GM23338 (cell line): ENCODE results near the gene ENTPD8.

Experiments used
- CREB1 ChIP-seq: fragments of 250-450 bp; sonication (Bioruptor Pico); IDR thresholded peaks from 2 replicates; pipeline ENCODE4 v1.5.0; 2020; ENCODE audit warnings: low read depth, mild to moderate bottlenecking, moderate library complexity
- EZH2 ChIP-seq: fragments of 200-600 bp; sonication (generic); IDR thresholded peaks from one replicate; pipeline ENCODE4 v1.8.0; 2017; ENCODE audit warnings: antibody characterized with exemption, mild to moderate bottlenecking, low read depth; ENCODE audit not compliant: unreplicated experiment
- EZH2phosphoT487 ChIP-seq: fragments of 200-600 bp; sonication (generic); IDR thresholded peaks from one replicate; pipeline ENCODE4 v1.8.1; 2018; ENCODE audit warnings: antibody characterized with exemption; ENCODE audit not compliant: unreplicated experiment
- JUNB ChIP-seq: IDR thresholded peaks from one replicate; pipeline ENCODE4 v1.6.1; 2016; ENCODE audit warnings: antibody characterized with exemption; ENCODE audit not compliant: unreplicated experiment
- NANOG ChIP-seq: IDR thresholded peaks from 2 replicates; pipeline ENCODE4 v1.6.1; 2016; ENCODE audit warnings: antibody characterized with exemption, borderline replicate concordance
- POLR2AphosphoS5 ChIP-seq: IDR thresholded peaks from 2 replicates; pipeline ENCODE4 v1.6.1; 2016; ENCODE audit warnings: antibody characterized with exemption, low read depth
- STAT1 ChIP-seq: IDR thresholded peaks from one replicate; pipeline ENCODE4 v1.6.1; 2016; ENCODE audit warnings: antibody characterized with exemption; ENCODE audit not compliant: unreplicated experiment
- ZNF114 ChIP-seq: fragments of 250-450 bp; sonication (Bioruptor Pico); IDR thresholded peaks from 2 replicates; pipeline ENCODE4 v1.5.0; 2020; ENCODE audit warnings: mild to moderate bottlenecking, moderate library complexity
- ZNF331 ChIP-seq: fragments of 250-450 bp; sonication (Bioruptor Pico); IDR thresholded peaks from 2 replicates; pipeline ENCODE4 v1.5.0; 2020; ENCODE audit warnings: low read depth, mild to moderate bottlenecking, moderate library complexity
- TF ChIP-seq, protein P1 (sequence below), 2 experiments: fragments of 200-600 bp in 1 of 2; sonication (generic) in 1 of 2; conservative IDR thresholded peaks; 2 replicates each; pipeline versions ENCODE4 v1.5.1 to v1.6.1; 2016 to 2017; ENCODE audit warnings: antibody characterized with exemption in 2 of 2, low read depth in 2 of 2, mild to moderate bottlenecking in 2 of 2, moderate library complexity in 1 of 2
- TF ChIP-seq, protein P2 (sequence below): IDR thresholded peaks from one replicate; pipeline ENCODE4 v1.6.1; 2018; ENCODE audit warnings: antibody characterized with exemption; ENCODE audit not compliant: unreplicated experiment
- TF ChIP-seq, protein P3 (sequence below): IDR thresholded peaks from 2 replicates; pipeline ENCODE4 v1.6.1; 2016; ENCODE audit warnings: antibody characterized with exemption
- TF ChIP-seq, protein P4 (sequence below): fragments of 250-450 bp; sonication (Bioruptor Pico); IDR thresholded peaks from 2 replicates; pipeline ENCODE4 v1.5.0; 2020; ENCODE audit warnings: mild to moderate bottlenecking, moderate library complexity

DNA sequence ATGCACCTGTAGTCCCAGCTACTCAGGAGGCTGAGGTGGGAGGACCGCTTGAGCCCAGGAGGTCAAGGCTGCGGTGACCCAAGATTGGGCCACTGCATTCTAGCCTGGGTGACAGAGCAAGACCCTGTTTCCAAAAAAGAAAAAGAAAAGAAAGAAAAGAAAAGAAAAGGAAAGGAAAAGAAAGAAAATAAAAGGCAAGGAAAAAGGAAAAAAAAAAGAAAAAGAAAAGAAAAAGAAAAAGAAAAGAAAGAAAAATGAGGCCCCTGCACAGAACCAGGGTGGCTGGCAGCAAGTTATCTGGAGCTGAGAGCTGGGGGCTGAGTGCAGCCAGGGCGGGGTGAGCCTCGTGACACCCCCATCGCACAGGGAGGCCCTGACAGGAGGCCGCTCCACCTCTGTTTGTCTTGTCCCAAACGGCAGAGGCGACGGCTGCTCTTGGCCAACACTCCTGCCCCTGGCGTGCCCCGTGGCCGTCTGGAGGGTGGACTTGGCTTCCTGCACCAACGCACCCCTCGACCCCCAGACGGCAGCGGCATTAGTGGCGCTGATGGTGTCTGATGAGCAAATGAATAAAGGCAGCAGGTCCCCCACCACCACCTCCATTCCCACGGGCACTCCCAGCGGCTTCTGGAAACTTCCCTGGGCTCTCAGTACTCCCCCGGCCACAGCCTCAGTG is 34.9 kb downstream of the ENTPD8 start:
- TF ChIP-seq, protein P1, sequence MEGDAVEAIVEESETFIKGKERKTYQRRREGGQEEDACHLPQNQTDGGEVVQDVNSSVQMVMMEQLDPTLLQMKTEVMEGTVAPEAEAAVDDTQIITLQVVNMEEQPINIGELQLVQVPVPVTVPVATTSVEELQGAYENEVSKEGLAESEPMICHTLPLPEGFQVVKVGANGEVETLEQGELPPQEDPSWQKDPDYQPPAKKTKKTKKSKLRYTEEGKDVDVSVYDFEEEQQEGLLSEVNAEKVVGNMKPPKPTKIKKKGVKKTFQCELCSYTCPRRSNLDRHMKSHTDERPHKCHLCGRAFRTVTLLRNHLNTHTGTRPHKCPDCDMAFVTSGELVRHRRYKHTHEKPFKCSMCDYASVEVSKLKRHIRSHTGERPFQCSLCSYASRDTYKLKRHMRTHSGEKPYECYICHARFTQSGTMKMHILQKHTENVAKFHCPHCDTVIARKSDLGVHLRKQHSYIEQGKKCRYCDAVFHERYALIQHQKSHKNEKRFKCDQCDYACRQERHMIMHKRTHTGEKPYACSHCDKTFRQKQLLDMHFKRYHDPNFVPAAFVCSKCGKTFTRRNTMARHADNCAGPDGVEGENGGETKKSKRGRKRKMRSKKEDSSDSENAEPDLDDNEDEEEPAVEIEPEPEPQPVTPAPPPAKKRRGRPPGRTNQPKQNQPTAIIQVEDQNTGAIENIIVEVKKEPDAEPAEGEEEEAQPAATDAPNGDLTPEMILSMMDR (conservative IDR thresholded peaks at IDR 0.05; ENCODE audit: low read depth in 2 of 2), result no peak
- TF ChIP-seq, protein P2, sequence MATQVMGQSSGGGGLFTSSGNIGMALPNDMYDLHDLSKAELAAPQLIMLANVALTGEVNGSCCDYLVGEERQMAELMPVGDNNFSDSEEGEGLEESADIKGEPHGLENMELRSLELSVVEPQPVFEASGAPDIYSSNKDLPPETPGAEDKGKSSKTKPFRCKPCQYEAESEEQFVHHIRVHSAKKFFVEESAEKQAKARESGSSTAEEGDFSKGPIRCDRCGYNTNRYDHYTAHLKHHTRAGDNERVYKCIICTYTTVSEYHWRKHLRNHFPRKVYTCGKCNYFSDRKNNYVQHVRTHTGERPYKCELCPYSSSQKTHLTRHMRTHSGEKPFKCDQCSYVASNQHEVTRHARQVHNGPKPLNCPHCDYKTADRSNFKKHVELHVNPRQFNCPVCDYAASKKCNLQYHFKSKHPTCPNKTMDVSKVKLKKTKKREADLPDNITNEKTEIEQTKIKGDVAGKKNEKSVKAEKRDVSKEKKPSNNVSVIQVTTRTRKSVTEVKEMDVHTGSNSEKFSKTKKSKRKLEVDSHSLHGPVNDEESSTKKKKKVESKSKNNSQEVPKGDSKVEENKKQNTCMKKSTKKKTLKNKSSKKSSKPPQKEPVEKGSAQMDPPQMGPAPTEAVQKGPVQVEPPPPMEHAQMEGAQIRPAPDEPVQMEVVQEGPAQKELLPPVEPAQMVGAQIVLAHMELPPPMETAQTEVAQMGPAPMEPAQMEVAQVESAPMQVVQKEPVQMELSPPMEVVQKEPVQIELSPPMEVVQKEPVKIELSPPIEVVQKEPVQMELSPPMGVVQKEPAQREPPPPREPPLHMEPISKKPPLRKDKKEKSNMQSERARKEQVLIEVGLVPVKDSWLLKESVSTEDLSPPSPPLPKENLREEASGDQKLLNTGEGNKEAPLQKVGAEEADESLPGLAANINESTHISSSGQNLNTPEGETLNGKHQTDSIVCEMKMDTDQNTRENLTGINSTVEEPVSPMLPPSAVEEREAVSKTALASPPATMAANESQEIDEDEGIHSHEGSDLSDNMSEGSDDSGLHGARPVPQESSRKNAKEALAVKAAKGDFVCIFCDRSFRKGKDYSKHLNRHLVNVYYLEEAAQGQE, result no peak
- no peak for TF ChIP-seq STAT1
- TF ChIP-seq EZH2phosphoT487, result no peak
- TF ChIP-seq, protein P3, sequence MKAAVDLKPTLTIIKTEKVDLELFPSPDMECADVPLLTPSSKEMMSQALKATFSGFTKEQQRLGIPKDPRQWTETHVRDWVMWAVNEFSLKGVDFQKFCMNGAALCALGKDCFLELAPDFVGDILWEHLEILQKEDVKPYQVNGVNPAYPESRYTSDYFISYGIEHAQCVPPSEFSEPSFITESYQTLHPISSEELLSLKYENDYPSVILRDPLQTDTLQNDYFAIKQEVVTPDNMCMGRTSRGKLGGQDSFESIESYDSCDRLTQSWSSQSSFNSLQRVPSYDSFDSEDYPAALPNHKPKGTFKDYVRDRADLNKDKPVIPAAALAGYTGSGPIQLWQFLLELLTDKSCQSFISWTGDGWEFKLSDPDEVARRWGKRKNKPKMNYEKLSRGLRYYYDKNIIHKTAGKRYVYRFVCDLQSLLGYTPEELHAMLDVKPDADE, result no peak
- no peak for TF ChIP-seq POLR2AphosphoS5
- TF ChIP-seq EZH2, result no peak
- no peak for TF ChIP-seq CREB1 (CRISPR knock-in tag)
- TF ChIP-seq ZNF331 (CRISPR knock-in tag), result no peak
- TF ChIP-seq, protein P4, sequence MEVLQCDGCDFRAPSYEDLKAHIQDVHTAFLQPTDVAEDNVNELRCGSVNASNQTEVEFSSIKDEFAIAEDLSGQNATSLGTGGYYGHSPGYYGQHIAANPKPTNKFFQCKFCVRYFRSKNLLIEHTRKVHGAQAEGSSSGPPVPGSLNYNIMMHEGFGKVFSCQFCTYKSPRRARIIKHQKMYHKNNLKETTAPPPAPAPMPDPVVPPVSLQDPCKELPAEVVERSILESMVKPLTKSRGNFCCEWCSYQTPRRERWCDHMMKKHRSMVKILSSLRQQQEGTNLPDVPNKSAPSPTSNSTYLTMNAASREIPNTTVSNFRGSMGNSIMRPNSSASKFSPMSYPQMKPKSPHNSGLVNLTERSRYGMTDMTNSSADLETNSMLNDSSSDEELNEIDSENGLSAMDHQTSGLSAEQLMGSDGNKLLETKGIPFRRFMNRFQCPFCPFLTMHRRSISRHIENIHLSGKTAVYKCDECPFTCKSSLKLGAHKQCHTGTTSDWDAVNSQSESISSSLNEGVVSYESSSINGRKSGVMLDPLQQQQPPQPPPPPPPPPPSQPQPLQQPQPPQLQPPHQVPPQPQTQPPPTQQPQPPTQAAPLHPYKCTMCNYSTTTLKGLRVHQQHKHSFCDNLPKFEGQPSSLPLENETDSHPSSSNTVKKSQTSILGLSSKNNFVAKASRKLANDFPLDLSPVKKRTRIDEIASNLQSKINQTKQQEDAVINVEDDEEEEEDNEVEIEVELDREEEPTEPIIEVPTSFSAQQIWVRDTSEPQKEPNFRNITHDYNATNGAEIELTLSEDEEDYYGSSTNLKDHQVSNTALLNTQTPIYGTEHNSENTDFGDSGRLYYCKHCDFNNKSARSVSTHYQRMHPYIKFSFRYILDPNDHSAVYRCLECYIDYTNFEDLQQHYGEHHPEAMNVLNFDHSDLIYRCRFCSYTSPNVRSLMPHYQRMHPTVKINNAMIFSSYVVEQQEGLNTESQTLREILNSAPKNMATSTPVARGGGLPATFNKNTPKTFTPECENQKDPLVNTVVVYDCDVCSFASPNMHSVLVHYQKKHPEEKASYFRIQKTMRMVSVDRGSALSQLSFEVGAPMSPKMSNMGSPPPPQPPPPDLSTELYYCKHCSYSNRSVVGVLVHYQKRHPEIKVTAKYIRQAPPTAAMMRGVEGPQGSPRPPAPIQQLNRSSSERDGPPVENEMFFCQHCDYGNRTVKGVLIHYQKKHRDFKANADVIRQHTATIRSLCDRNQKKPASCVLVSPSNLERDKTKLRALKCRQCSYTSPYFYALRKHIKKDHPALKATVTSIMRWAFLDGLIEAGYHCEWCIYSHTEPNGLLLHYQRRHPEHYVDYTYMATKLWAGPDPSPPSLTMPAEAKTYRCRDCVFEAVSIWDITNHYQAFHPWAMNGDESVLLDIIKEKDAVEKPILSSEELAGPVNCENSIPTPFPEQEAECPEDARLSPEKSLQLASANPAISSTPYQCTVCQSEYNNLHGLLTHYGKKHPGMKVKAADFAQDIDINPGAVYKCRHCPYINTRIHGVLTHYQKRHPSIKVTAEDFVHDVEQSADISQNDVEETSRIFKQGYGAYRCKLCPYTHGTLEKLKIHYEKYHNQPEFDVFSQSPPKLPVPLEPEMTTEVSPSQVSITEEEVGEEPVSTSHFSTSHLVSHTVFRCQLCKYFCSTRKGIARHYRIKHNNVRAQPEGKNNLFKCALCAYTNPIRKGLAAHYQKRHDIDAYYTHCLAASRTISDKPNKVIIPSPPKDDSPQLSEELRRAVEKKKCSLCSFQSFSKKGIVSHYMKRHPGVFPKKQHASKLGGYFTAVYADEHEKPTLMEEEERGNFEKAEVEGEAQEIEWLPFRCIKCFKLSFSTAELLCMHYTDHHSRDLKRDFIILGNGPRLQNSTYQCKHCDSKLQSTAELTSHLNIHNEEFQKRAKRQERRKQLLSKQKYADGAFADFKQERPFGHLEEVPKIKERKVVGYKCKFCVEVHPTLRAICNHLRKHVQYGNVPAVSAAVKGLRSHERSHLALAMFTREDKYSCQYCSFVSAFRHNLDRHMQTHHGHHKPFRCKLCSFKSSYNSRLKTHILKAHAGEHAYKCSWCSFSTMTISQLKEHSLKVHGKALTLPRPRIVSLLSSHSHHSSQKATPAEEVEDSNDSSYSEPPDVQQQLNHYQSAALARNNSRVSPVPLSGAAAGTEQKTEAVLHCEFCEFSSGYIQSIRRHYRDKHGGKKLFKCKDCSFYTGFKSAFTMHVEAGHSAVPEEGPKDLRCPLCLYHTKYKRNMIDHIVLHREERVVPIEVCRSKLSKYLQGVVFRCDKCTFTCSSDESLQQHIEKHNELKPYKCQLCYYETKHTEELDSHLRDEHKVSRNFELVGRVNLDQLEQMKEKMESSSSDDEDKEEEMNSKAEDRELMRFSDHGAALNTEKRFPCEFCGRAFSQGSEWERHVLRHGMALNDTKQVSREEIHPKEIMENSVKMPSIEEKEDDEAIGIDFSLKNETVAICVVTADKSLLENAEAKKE (CRISPR knock-in tag), result no peak
- TF ChIP-seq JUNB, result no peak
- TF ChIP-seq ZNF114, result no peak
- no peak for TF ChIP-seq NANOG
